GM21576 (cell line): ENCODE measurements around the gene ZNF341.
A peak's percentile ranks its signal among the peaks of the same experiment; 100 is the strongest.

ENCODE experiments used
- ATAC-seq: cut with Tn5 transposase; IDR thresholded peaks from one replicate; pipeline ENCODE4 v1.9.1; 2021; ENCODE audit warnings: mild to moderate bottlenecking, moderate library complexity; ENCODE audit not compliant: unreplicated experiment

The ZNF341 gene

DNA sequence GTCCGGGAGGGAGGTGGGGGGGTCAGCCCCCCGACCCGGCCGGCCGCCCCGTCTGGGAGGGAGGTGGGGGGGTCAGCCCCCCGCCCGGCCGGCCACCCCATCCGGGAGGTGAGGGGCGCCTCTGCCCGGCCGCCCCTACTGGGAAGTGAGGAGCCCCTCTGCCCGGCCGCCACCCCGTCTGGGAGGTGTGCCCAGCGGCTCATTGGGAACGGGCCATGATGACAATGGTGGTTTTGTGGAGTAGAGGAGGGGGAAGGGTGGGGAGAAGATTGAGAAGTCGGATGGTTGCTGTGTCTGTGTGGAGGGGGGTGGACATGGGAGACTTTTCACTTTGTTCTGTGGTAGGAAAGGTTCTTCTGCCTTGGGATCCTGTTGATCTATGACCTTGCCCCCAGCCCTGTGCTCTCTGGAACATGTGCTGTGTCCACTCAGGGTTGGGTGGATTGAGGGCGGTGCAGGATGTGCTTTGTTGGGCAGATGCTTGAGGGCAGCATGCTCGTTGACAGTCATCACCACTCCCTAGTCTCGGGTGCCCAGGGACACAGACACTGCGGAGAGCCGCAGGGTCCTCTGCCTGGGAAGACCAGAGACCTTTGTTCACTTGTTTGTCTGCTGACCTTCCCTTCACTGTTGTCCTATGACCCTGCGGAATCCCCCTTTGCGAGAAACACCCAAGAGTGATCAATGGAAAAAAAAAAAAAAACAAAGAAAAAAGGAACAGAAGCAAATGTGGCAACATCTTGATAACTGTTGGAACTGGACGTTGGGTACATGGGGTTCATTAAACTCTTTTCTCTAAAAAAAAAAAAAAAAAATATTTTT is 30.0 kb upstream of the ZNF341 start:
- no peak for ATAC-seq

DNA sequence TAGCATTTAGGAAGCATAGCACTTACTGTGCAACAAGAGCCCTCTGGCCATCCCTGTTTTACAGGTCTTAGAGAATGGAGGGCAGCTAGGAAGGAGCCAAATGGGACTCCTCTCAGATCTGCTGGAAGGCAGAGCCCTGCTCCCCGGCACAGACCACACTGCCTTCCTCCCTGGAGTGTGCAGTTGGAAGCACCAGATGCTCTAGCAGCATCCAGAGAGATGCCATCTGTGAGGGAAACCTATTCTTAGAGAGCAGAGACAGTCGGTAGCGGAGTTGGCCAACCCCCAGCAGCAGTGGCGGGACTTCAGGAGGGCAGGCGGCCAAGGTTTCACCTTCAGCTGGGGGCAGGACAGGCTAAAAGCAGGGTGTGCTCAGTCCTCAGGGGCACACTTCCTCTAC is 28.9 kb upstream of the ZNF341 start:
- no peak for ATAC-seq

DNA sequence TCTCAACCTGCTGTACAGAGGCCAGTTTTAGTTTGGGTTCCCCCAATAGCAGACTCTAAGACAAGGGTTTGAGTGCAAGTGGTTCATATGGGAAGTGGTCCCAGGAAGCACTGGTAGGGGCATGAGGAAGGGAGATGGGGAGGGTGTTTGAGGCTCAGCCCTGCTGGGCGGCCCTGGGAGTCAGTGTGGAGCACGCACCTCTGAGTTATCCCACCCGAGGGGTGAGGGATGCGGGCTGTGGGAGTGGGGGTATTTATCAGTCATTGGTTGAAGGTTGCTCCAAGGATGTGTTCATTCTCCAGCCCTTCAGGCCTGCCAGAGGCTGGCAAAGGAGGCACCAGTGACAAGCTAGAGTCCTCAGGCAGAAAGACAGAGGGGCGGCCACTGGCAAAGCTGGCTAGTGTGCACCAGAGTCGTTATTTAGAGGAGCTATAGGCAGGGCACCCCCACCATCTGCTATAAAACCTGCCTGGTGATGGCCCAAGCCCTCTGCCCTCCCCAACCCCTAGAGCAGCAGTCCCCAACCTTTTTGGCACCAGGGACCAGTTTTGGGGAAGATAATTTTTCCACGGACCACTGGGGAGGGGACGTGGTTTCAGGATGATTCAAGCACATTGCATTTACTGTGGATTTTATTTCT is 28.2 kb upstream of the ZNF341 start:
- ATAC-seq, result no peak

DNA sequence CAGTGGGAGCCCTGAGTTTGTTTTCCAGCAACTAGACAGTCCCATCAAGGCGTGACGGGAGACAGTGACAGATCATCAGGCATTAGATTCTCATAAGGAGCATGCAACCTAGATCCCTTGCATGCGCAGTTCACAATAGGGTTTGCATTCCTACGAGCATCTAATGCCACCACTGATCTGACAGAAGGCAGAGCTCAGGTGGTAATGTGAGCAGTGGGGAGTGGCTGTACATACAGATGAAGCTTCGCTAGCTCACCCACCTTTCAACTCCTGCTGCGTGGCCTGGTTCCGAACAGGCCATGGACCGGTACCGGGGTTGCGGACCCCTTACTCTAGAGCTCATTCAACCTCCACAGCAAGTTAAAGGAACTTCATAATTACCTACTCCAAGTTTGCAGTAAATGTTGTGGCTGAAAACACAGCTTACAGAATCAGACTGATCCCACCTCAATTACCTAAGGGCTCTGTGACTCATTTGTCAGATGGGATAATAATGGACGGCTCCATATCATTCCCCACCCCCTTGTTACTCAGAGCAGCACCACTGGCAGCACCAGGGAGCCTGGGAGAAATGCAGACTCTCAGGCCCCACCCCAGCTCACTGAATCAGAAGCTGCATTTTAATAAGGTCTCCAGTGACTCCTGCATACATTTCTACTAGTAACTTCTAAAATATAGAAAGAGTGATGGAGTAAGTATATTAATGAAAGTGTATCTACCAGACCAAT is 27.4 kb upstream of the ZNF341 start:
- no peak for ATAC-seq

DNA sequence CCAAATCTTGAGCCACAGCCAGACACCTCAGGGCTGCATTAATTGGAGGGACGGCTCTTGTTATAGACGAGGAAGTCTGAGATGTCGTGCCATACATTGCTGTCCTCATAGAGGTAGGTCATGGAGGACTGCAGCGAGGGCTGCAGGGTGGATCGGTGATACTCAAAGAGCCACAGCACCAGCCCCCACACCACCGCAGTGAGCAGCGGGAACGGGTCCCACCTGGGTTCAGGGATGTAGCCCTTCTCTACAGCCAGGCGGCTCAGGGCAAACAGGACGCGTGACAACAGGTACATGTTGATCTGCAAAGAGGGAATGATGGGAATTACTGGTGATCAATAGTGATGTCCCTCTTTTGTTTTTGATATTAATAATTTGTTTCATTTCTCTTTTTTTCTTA is 24.1 kb upstream of the ZNF341 start:
- ATAC-seq, result no peak

DNA sequence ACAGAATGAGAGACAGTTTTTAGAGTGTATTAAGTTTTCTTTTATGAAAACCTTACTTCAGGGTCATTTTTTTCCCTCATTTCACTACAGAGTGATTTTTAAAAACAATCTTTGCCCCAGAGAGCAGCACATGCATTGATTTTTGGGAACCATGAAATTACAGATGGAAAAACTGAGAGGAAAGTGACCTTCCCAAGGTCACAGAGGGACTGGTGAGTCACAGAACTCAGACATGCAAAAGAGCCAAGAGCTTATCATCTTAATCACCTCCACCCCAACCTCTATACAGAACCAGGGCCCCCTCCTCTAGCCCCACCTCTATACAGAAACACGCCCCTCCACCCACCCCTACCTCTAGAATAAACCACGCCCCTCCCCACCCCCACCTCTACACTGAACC is 22.4 kb upstream of the ZNF341 start:
- no peak for ATAC-seq

DNA sequence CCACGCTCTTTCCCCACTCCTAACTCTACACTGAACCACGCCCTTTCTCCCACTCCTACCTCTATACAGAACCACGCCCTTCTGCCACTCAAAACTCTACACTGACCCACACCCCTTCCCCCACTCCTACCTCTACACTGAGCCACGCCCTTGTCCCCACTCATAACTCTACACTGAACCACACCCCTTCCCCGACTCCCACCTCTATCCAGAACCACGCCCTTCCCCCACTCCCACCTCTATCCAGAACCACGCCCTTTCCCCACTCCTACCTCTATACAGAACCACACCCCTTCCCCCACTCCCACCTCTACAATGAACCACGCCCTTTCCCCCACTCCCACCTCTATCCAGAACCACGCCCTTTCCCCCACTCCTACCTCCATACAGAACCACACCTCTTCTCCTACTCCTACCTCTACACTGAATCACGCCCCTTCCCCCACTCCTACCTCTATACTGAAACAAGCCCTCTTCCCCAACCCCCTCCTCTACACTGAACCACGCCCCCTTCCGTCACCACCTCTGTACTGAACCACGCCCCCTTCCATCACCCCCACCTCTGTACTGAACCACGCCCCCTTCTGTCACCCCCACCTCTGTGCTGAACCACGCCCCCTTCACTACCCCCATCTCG is 21.8 kb upstream of the ZNF341 start:
- no peak for ATAC-seq

DNA sequence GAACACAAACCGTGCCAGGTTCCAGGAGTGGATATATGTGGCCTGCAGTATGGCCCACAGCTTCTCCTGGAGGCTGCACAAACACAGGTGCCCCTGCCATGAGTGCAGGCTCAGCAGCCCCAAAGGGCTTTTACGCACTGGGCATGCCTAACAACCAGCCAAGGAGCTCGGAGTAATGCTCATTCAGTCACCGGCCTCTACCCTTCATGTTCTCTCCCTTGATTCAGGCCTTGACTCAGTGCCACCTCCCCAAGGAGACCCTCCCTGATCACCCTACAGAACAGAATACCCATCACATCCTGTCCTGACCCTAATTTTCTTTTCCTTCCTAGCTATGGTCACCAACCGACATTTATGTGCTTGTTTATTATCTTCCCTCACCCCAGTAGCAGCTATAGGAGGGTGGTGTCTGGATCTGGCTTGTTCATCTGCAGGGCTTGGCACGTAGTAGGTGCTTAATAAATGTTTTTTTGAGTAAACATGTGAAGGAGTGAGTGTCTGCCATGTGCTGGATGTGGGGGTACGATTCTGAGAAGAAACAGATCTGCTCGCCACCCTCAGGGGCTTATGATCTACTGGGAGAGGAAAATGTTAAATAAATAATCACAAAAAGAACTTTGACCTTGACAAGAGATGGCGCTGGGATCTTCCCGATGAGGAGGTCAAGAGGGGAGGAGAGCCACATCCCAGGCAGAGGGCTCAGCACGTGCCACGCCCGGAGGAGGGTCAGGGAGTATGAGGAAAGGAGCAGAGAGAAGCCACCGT is 20.9 kb upstream of the ZNF341 start:
- ATAC-seq, result no peak

DNA sequence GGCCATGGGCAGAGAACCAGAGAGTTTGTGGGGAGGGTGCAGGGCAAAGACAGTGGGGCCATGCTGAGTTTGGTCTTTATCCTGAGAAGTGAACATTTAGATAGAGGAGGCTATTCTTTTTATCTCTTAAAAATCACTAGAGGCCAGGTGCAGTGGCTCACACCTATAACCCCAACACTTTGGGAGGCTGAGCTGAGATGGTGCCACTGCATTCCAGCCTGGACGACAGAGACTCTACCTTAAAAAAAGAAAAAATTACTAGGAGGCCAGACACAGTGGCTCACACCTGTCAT is 20.4 kb upstream of the ZNF341 start:
- no peak for ATAC-seq

DNA sequence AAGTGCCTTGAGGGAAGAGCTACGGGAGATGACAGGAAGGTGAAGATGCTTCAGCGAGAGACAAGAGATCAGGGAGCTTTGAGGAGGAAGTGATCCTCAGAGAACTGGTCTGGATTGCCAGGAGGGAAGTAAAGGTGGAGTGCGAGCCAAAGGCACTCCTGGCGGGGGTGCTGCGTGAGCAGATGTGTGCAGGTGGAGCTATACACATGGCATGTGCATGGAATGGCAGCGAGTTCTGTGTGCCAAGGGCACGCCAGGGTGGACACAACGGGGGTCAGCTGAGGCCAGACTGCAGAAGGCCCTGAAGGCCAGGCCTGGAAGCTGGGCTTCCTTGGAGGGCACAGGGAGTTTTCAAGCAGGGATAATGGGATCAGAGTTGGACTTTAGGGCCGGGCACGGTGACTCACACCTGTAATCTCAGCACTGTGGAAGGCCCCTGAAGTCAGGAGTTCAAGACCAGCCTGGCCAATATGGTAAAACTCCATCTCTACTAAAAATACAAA is 17.9 kb upstream of the ZNF341 start:
- no peak for ATAC-seq

DNA sequence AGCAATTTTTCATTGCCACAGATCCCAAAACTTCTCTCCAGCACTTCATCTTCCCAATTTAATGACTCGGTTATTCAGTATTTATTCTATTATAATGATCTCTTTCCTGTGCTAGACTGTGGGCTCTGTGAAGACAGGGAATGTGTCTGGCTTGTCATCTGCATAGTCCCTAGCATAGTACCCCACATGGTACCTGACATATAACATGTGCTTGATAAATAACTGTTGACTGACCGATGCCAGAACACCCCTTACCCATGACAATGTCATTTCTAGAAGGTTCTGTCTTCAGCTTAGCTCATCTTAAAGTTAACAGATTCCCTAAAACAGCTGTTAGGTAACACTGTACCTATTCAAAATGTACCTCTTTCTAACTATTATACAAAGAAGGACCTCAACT is 15.3 kb upstream of the ZNF341 start:
- ATAC-seq, result no peak

DNA sequence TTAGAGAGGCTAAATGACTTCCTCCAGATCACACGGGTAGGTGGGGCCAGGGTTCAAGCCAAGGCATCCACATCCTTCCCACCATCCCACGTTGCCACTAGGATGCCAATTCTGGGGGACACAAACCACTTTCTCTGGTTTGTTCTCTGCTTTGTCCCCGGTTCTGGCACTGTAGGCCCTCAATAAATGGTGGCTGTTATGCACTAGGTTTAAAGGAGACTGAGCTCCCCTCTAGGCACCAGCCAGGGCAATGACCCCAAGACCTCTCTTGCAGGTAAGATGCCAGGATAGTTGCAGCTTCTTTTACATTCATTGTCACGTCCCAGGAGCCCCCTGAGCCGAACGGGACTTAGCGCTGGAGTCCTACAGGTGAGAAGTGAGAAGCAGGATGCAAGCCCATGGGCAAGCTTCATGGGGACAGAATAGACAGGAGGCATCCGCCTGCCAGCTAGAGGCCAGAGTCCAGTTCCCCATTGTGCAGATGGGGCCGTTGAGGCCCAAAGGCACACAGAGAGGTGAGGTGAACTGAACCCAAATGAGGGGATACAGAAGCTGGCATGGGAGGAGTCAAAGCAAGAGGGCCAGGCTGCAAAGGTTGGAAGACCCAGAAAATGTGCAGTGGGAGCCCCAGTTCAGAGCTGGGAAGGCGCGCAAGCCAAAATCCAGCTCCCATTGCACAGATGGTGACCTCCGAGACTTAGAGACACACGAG is 12.4 kb upstream of the ZNF341 start:
- no peak for ATAC-seq

DNA sequence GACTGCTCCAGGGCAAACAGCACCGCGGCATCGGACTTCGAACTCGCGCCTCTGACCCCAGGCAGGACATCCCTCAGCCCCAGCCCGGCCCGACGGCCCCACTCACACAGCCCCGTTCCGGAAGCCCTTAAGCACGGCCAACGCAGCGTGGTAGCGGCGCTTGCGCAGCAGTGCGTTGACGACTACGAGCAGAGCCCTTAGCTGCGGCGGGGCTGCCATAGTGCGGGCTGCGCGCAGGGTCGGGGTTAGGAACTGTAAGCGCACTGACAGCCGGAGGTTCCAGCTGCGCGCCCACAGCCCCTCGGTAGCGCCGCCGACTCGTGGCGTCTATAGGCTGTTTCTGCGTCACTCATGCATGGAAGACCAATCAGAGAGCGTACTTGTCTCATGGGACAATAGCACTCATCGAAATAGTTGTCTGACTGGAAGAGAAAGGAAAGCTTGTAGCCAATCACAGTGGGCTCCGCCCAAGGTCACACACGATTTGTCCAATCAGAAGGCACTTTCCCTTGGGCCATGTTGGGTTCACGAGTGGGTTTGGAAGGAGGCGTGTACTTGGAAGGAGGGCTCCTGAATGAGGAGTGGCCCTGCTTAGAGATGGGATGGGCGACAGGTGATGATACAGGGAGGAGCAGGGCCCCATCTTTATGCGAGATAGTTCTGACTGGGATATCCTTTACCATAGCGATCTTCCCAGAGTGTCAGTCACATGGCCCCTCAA is 11.6 kb upstream of the ZNF341 start, which contains the start of gene PXMP4:
PXMP4 (minus strand) TSS at position 322 of the 721 bp plus-strand sequence; CDS start at position 219, 103 bp downstream.
- ATAC-seq, result peak; percentile 92

DNA sequence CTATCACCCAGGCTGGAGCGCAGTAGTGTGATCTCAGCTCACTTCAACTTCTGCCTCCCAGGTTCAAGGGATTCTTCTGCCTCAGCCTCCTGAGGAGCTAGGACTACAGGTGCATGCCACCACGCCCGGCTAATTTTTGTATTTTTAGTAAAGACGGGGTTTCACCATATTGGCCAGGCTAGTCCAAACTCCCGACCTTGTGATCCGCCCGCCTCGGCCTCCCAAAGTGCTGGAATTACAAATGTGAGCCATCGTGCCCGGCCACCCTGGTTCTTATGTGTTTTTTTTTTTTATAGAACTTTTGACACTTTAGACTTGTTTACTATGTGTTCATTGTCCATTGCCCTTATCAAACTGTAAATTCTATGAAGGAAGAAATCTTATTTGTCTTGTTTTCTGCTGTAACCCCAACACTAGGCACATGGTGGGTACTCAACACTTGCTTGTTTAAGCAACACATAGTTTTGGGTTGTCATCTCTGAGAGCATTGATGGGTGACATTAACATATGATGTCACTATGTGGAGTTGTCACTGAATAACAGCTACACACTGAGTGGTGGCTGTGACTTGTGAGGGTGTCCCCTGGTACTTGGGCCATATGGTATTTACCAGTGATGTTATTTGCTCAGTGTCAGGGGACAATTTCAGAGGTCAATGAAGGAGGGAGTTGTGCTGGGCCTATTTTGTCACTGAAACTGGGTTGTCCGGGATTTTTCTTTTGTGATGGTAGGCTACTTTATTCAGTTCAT is 10.2 kb upstream of the ZNF341 start:
- no peak for ATAC-seq

DNA sequence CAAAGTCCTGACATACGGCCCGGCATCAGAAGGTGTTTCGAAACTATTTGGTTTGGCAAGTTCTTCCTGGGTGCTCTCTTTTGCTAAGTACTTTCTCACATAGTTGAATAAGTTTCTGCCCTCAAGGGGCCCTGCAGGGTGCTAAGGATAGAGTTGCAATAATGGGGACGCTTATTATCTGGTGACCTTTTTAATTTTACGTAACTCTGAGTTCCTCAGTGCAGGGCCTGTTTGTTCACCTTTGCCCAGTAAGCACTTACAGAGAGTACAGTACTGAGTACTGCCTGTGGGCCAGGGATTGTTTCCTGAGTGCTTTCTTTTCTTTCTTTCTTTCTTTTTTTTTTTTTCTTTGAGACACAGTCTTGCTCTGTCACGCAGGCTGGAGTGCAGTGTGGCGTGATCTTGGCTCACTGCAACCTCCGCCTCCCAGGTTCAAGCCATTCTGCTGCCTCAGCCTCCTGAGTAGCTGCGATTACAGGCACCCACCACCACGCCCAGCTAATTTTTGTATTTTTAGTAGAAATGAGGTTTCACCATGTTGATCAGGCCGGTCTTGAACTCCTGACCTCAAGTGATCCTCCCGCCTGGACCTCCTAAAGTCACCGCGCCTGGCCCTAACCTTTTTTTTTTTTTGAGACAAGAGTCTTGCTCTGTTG is 7.2 kb upstream of the ZNF341 start:
- no peak for ATAC-seq

DNA sequence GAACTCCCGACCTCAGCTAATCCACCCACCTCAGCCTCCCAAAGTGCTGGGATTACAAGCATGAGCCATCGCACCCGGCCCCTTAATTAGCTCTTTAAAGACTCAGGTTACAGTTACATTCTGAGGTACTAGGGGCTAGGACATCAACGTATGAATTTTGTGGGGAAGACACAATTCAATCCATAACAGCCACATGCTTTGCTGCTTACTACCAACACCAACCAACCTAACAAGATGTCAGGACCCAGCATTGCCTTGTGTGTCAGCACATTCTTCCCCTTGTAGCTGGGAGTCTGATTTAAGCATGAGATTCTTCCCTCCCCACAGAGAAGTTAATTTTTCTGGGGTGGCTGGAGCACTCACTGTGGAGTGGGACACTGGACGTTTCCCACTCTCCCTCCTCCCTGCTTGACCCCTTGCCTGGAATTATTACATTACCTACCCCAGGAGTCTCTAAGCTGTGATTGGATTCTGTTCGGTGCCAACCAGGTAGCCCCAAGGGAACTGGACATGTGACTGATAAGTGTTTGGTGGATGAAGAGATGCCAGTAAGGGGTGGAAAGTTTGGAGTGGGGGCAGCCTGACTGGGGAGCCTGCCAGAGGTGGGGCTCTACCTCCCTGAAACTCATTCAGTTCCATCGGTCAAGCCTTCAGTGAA is 6.1 kb upstream of the ZNF341 start:
- ATAC-seq, result no peak

DNA sequence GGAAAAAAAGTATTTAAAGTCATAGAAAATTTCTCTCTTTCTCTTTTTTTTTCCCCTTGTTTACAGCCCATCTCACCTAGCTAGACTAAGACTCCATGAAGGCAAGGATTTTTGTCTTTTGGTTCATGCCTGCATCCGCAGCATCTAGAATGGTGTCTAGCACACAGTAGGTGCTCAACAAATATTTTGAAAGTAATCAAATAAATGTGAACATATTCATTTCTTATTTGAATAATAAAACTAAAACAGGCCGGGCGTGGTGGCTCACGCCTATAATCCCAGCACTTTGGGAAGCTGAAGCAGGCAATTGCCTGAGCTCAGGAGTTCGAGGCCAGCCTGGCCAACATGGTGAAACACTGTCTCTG is 4.7 kb upstream of the ZNF341 start:
- ATAC-seq, result no peak

DNA sequence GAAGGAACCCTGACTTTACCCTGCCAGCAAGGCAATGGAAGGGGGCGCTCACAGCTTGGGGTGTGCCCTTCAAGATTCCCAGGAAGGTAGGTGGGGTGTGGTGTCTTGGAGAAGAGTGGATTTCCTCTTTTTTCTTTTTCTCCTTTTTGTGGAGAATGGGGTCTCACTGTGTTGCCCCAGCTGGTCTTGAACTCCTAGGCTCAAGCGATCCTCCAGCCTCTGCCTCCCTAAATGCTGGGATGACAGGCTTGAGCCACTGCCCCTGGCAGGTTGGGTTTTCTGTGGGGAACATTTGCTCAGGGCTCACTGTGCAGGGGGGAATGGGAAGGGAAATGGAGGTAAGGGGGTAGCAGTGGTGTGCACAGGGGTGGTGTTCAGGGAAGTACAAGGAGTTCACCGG is 4.0 kb upstream of the ZNF341 start:
- ATAC-seq, result no peak
